Stimulated activated naive CD8-positive, alpha-beta T cell treated with anti-CD3 and anti-CD28 coated beads, Interleukin-15, Interleukin-2, amounts not matched to agents 100 ng/mL and 50 ng/mL, for 24 hours (primary cell): ENCODE results near the gene ATP2B1.

ENCODE experiments used
- H3K27ac Mint-ChIP-seq: one replicate; pipeline ENCODE4 v1.8.0; 2021; ENCODE audit warnings: mild to moderate bottlenecking, mixed read lengths
- H3K27me3 Mint-ChIP-seq: one replicate; pipeline ENCODE4 v1.8.0; 2021; ENCODE audit warnings: mixed read lengths
- H3K36me3 Mint-ChIP-seq: one replicate; pipeline ENCODE4 v1.8.0; 2021; ENCODE audit warnings: low read depth, mixed read lengths
- H3K4me1 Mint-ChIP-seq: one replicate; pipeline ENCODE4 v1.8.0; 2021; ENCODE audit warnings: low read depth, mixed read lengths
- H3K4me3 Mint-ChIP-seq: one replicate; pipeline ENCODE4 v1.8.0; 2021; ENCODE audit warnings: mild to moderate bottlenecking, mixed read lengths
- H3K9me3 Mint-ChIP-seq: one replicate; pipeline ENCODE4 v1.8.0; 2021; ENCODE audit warnings: mixed read lengths

Gene ATP2B1

GRCh38 chr12:89636052-89636775 lies 72.4 kb downstream of the ATP2B1 start:
- Mint-ChIP-seq H3K9me3 (no peaks in the 10 kb centered on the region), H3K27me3 (no peaks in the 10 kb centered on the region), H3K36me3 (peaks cover 68% of the 10 kb centered on the region), H3K4me3 (no peak overlapping the region), H3K4me1 (peaks cover 13% of the 10 kb centered on the region), H3K27ac (no peak overlapping the region)

- Mint-ChIP-seq H3K27me3 (no peaks in the 10 kb centered on the region), H3K36me3 (peaks cover 67% of the 10 kb centered on the region), H3K9me3 (no peaks in the 10 kb centered on the region), H3K4me3 (no peak overlapping the region), H3K4me1 (peaks cover 13% of the 10 kb centered on the region), H3K27ac (no peak overlapping the region)
Observed at GRCh38 chr12:89634508-89634907, 74.1 kb downstream of the ATP2B1 start.

GRCh38 chr12:89632778-89633177 lies 75.9 kb downstream of the ATP2B1 start:
- Mint-ChIP-seq H3K36me3 (peaks cover 78% of the 10 kb centered on the region), H3K4me3 (no peak overlapping the region), H3K9me3 (no peaks in the 10 kb centered on the region), H3K4me1 (peaks cover 13% of the 10 kb centered on the region), H3K27me3 (no peaks in the 10 kb centered on the region), H3K27ac (no peak overlapping the region)

GRCh38 chr12:89622115-89622514 lies 86.5 kb downstream of the ATP2B1 start:
- Mint-ChIP-seq H3K36me3 (peaks cover 54% of the 10 kb centered on the region), H3K27ac (no peak overlapping the region), H3K9me3 (no peaks in the 10 kb centered on the region), H3K4me3 (no peak overlapping the region), H3K27me3 (no peaks in the 10 kb centered on the region), H3K4me1 (peaks cover 13% of the 10 kb centered on the region)

- H3K27ac Mint-ChIP-seq, result no peak overlapping the region
- H3K4me1 Mint-ChIP-seq, result peaks cover 13% of the 10 kb centered on the region
- H3K36me3 Mint-ChIP-seq, result peaks cover 60% of the 10 kb centered on the region
- H3K4me3 Mint-ChIP-seq, result no peak overlapping the region
- no peaks in the 10 kb centered on the region for H3K9me3 Mint-ChIP-seq
- no peaks in the 10 kb centered on the region for H3K27me3 Mint-ChIP-seq
Observed at GRCh38 chr12:89621521-89621920, 87.1 kb downstream of the ATP2B1 start.

GRCh38 chr12:89619764-89620163 lies 88.9 kb downstream of the ATP2B1 start:
- no peaks in the 10 kb centered on the region for H3K27me3 Mint-ChIP-seq
- peaks cover 13% of the 10 kb centered on the region for H3K4me1 Mint-ChIP-seq
- no peak overlapping the region for H3K4me3 Mint-ChIP-seq
- H3K9me3 Mint-ChIP-seq, result no peaks in the 10 kb centered on the region
- no peak overlapping the region for H3K27ac Mint-ChIP-seq
- peaks cover 66% of the 10 kb centered on the region for H3K36me3 Mint-ChIP-seq

- Mint-ChIP-seq H3K9me3 (no peaks in the 10 kb centered on the region), H3K36me3 (peaks cover 68% of the 10 kb centered on the region), H3K27me3 (no peaks in the 10 kb centered on the region), H3K4me3 (no peak overlapping the region), H3K4me1 (peaks cover 13% of the 10 kb centered on the region), H3K27ac (no peak overlapping the region)
Observed at GRCh38 chr12:89618113-89618862, 90.3 kb downstream of the ATP2B1 start.

- no peak overlapping the region for H3K27ac Mint-ChIP-seq
- no peaks in the 10 kb centered on the region for H3K27me3 Mint-ChIP-seq
Observed at GRCh38 chr12:89610366-89610765, 98.3 kb downstream of the ATP2B1 start.

GRCh38 chr12:89603678-89604077 lies 105.0 kb downstream of the ATP2B1 start:
- Mint-ChIP-seq H3K36me3 (peaks cover 62% of the 10 kb centered on the region), H3K4me1 (peaks cover 5% of the 10 kb centered on the region), H3K27me3 (no peaks in the 10 kb centered on the region), H3K27ac (no peak overlapping the region), H3K9me3 (no peaks in the 10 kb centered on the region), H3K4me3 (no peak overlapping the region)

More at GRCh38 chr12:89610366-89610765, 98.3 kb downstream of the ATP2B1 start:
- Mint-ChIP-seq H3K4me3 (no peak overlapping the region), H3K9me3 (no peaks in the 10 kb centered on the region), H3K36me3 (peaks cover 71% of the 10 kb centered on the region), H3K4me1 (no peaks in the 10 kb centered on the region)

GRCh38 chr12:89597770-89598169 lies 110.9 kb downstream of the ATP2B1 start:
- H3K27ac Mint-ChIP-seq, result peak overlapping the region; percentile 88
- H3K9me3 Mint-ChIP-seq, result no peaks in the 10 kb centered on the region
- peaks cover 81% of the 10 kb centered on the region for H3K36me3 Mint-ChIP-seq
- H3K4me3 Mint-ChIP-seq, result peak overlapping the region; percentile 60
- H3K4me1 Mint-ChIP-seq, result peaks cover 24% of the 10 kb centered on the region
- H3K27me3 Mint-ChIP-seq, result no peaks in the 10 kb centered on the region

- Mint-ChIP-seq H3K9me3 (no peaks in the 10 kb centered on the region), H3K27ac (peak overlapping the region; percentile 88), H3K36me3 (peaks cover 82% of the 10 kb centered on the region), H3K4me3 (no peak overlapping the region), H3K27me3 (no peaks in the 10 kb centered on the region), H3K4me1 (peaks cover 24% of the 10 kb centered on the region)
Observed at GRCh38 chr12:89597210-89597609, 111.4 kb downstream of the ATP2B1 start.

- no peaks in the 10 kb centered on the region for H3K9me3 Mint-ChIP-seq
- no peaks in the 10 kb centered on the region for H3K27me3 Mint-ChIP-seq
- H3K27ac Mint-ChIP-seq, result no peak overlapping the region
- H3K36me3 Mint-ChIP-seq, result peaks cover 88% of the 10 kb centered on the region
- no peak overlapping the region for H3K4me3 Mint-ChIP-seq
- peaks cover 21% of the 10 kb centered on the region for H3K4me1 Mint-ChIP-seq
Observed at GRCh38 chr12:89593873-89594272, 114.8 kb downstream of the ATP2B1 start.

GRCh38 chr12:89593233-89593632 lies 115.4 kb downstream of the ATP2B1 start:
- peaks cover 14% of the 10 kb centered on the region for H3K4me1 Mint-ChIP-seq
- no peak overlapping the region for H3K4me3 Mint-ChIP-seq
- no peaks in the 10 kb centered on the region for H3K9me3 Mint-ChIP-seq
- H3K27ac Mint-ChIP-seq, result no peak overlapping the region
- H3K27me3 Mint-ChIP-seq, result no peaks in the 10 kb centered on the region
- peaks cover 83% of the 10 kb centered on the region for H3K36me3 Mint-ChIP-seq

GRCh38 chr12:89589753-89590152 lies 118.9 kb downstream of the ATP2B1 start:
- H3K27ac Mint-ChIP-seq, result no peak overlapping the region
- H3K4me3 Mint-ChIP-seq, result no peak overlapping the region
- no peaks in the 10 kb centered on the region for H3K9me3 Mint-ChIP-seq
- H3K36me3 Mint-ChIP-seq, result peaks cover 53% of the 10 kb centered on the region
- H3K27me3 Mint-ChIP-seq, result no peaks in the 10 kb centered on the region
- H3K4me1 Mint-ChIP-seq, result no peaks in the 10 kb centered on the region

- H3K4me3 Mint-ChIP-seq, result no peak overlapping the region
- H3K27ac Mint-ChIP-seq, result peak overlapping the region; percentile 23
- H3K27me3 Mint-ChIP-seq, result no peaks in the 10 kb centered on the region
Observed at GRCh38 chr12:89578499-89578898, 130.1 kb downstream of the ATP2B1 start.

More at GRCh38 chr12:89578499-89578898, 130.1 kb downstream of the ATP2B1 start:
- no peaks in the 10 kb centered on the region for H3K4me1 Mint-ChIP-seq
- H3K9me3 Mint-ChIP-seq, result no peaks in the 10 kb centered on the region
- peaks cover 10% of the 10 kb centered on the region for H3K36me3 Mint-ChIP-seq
